Measurements from ENCODE around the gene SLC43A3. TPM values are rescaled to one million over a fixed set of nuclear protein-coding genes. Genes with fewer than 3 reads are reported as not detected.
A peak's percentile ranks its signal among the peaks of the same experiment; 100 is the strongest.

The SLC43A3 gene
- total RNA-seq, 4 donors from 2014 or later, result 26.6 to 90.4 (median 77.0) TPM

GRCh38 chr11:57421066-57421465 lies 5.9 kb downstream of the SLC43A3 start:
- no peaks in the 10 kb centered on the region for H3K27me3 ChIP-seq
- no peak for DNase-seq (ENCODE audit: extremely low spot score)
- WGBS, result 95% methylated on average over 4 of the region's 4 CpGs
- H3K27ac ChIP-seq (replicated peaks in 1 of 4), result no peak overlapping the region
- peaks cover 3 to 74% (median 53%) of the 10 kb centered on the region in 4 donors for H3K36me3 ChIP-seq
- TF ChIP-seq POLR2AphosphoS5 (IDR thresholded peaks at IDR 0.05) (no peak), CTCF (IDR thresholded peaks at IDR 0.05) (no peak), POLR2A (IDR thresholded peaks at IDR 0.05; ENCODE audit: low read depth) (no peak), EP300 (IDR thresholded peaks at IDR 0.05) (no peak)
- intact Hi-C loops (cut with DNase I), result no loop called here
- peaks cover 32 to 50% (median 47%) of the 10 kb centered on the region in 4 donors for H3K4me1 ChIP-seq
- H3K9me3 ChIP-seq, result no peaks in the 10 kb centered on the region
- H3K4me3 ChIP-seq, result no peak overlapping the region

- no peak for TF ChIP-seq EP300 (IDR thresholded peaks at IDR 0.05)
- no peak for TF ChIP-seq CTCF (IDR thresholded peaks at IDR 0.05)
- TF ChIP-seq POLR2AphosphoS5 (IDR thresholded peaks at IDR 0.05), result no peak
- no peak for TF ChIP-seq POLR2A (IDR thresholded peaks at IDR 0.05; ENCODE audit: low read depth)
- Histone ChIP-seq H3K4me1 (peaks cover 13 to 30% (median 28%) of the 10 kb centered on the region in 4 donors), H3K36me3 (peaks cover 17 to 93% (median 71%) of the 10 kb centered on the region in 4 donors), H3K27me3 (no peaks in the 10 kb centered on the region), H3K9me3 (no peaks in the 10 kb centered on the region), H3K4me3 (no peak overlapping the region), H3K27ac (replicated peaks in 1 of 4) (no peak overlapping the region)
- no peak for DNase-seq (ENCODE audit: extremely low spot score)
- 94% methylated on average over 3 of the region's 3 CpGs for WGBS
- intact Hi-C loops (cut with DNase I), result no loop called here
Observed at GRCh38 chr11:57419146-57419545, 7.8 kb downstream of the SLC43A3 start.

- Histone ChIP-seq H3K4me1 (peaks cover 9 to 25% (median 21%) of the 10 kb centered on the region in 4 donors), H3K4me3 (no peak overlapping the region), H3K36me3 (peaks cover 24 to 93% (median 74%) of the 10 kb centered on the region in 4 donors), H3K27me3 (no peaks in the 10 kb centered on the region), H3K9me3 (no peaks in the 10 kb centered on the region), H3K27ac (replicated peaks in 1 of 4) (no peak overlapping the region)
- intact Hi-C loops (cut with DNase I), result no loop called here
- no peak for TF ChIP-seq POLR2A (IDR thresholded peaks at IDR 0.05; ENCODE audit: low read depth)
- no peak for TF ChIP-seq CTCF (IDR thresholded peaks at IDR 0.05)
- TF ChIP-seq POLR2AphosphoS5 (IDR thresholded peaks at IDR 0.05), result no peak
- TF ChIP-seq EP300 (IDR thresholded peaks at IDR 0.05), result no peak
- DNase-seq (ENCODE audit: extremely low spot score), result no peak
Observed at GRCh38 chr11:57418131-57418530, 8.8 kb downstream of the SLC43A3 start.

GRCh38 chr11:57417056-57417455 lies 9.9 kb downstream of the SLC43A3 start:
- DNase-seq (ENCODE audit: extremely low spot score), result no peak
- Histone ChIP-seq H3K27ac (replicated peaks in 1 of 4) (peak overlapping the region in 1 of 4 donors; percentile 36), H3K36me3 (peaks cover 24 to 94% (median 77%) of the 10 kb centered on the region in 4 donors), H3K4me3 (no peak overlapping the region), H3K4me1 (peaks cover 9 to 26% (median 17%) of the 10 kb centered on the region in 4 donors), H3K9me3 (no peaks in the 10 kb centered on the region), H3K27me3 (no peaks in the 10 kb centered on the region)
- TF ChIP-seq EP300 (IDR thresholded peaks at IDR 0.05) (no peak), POLR2AphosphoS5 (IDR thresholded peaks at IDR 0.05) (peak in 1 of 2 donors; percentile 13)
- 42% methylated on average over 4 of the region's 4 CpGs for WGBS
- intact Hi-C loops (cut with DNase I), result no loop called here

GRCh38 chr11:57416436-57416835 lies 10.5 kb downstream of the SLC43A3 start:
- no peak for DNase-seq (ENCODE audit: extremely low spot score)
- intact Hi-C loops (cut with DNase I), result no loop called here
- no peaks in the 10 kb centered on the region for H3K9me3 ChIP-seq
- peak overlapping the region in 1 of 4 donors; percentile 36 for H3K27ac ChIP-seq (replicated peaks in 1 of 4)
- no peaks in the 10 kb centered on the region for H3K27me3 ChIP-seq
- WGBS, result 90% methylated on average over 3 of the region's 3 CpGs
- H3K4me1 ChIP-seq, result peaks cover 9 to 24% (median 17%) of the 10 kb centered on the region in 4 donors
- peaks cover 27 to 98% (median 77%) of the 10 kb centered on the region in 4 donors for H3K36me3 ChIP-seq
- TF ChIP-seq CTCF (IDR thresholded peaks at IDR 0.05) (no peak), POLR2A (IDR thresholded peaks at IDR 0.05; ENCODE audit: low read depth) (no peak), POLR2AphosphoS5 (IDR thresholded peaks at IDR 0.05) (no peak), EP300 (IDR thresholded peaks at IDR 0.05) (no peak)
- no peak overlapping the region for H3K4me3 ChIP-seq
